HepG2 (cell line): Measurements from ENCODE around the gene CDC42EP1. TPM values are rescaled to one million over a fixed set of nuclear protein-coding genes. Genes with fewer than 3 reads are reported as not detected.

ENCODE experiments used
- KIAA2018 ChIP-seq: sonication (generic); formaldehyde crosslinking; IDR thresholded peaks from 2 replicates; pipeline ENCODE4 v1.5.0; 2020; ENCODE audit warnings: mild to moderate bottlenecking, missing genetic modification reagents, borderline replicate concordance
- NR2F1 ChIP-seq, 2 experiments: fragments of 450-650 bp in 1 of 2; formaldehyde crosslinking in 1 of 2; IDR thresholded peaks; 2 replicates each; pipeline versions ENCODE4 v1.5.0 to v1.6.1; 2016 to 2020; ENCODE audit warnings: mild to moderate bottlenecking in 1 of 2, missing compliant biosample characterization in 1 of 2, missing genetic modification reagents in 1 of 2, moderate library complexity in 1 of 2
- RARG ChIP-seq: sonication (generic); formaldehyde crosslinking; IDR thresholded peaks from 2 replicates; pipeline ENCODE4 v1.4.0; 2020; ENCODE audit warnings: low read depth, mild to moderate bottlenecking, missing genetic modification reagents
- SRSF1 ChIP-seq: fragments of 200-400 bp; formaldehyde crosslinking; optimal IDR thresholded peaks from 2 replicates; pipeline ENCODE3; 2017; ENCODE audit warnings: mild to moderate bottlenecking, low read depth, low read length, moderate library complexity
- TOE1 ChIP-seq: sonication (generic); formaldehyde crosslinking; IDR thresholded peaks from 2 replicates; pipeline ENCODE4 v1.4.0; 2020; ENCODE audit warnings: mild to moderate bottlenecking, missing genetic modification reagents
- ZNF597 ChIP-seq: sonication (generic); formaldehyde crosslinking; IDR thresholded peaks from 2 replicates; pipeline ENCODE4 v1.5.0; 2020; ENCODE audit warnings: missing genetic modification reagents
- ZNF609 ChIP-seq: sonication (generic); formaldehyde crosslinking; IDR thresholded peaks from 2 replicates; pipeline ENCODE4 v1.4.0; 2020; ENCODE audit warnings: mild to moderate bottlenecking, missing genetic modification reagents, borderline replicate concordance
- ZSCAN20 ChIP-seq: sonication (generic); formaldehyde crosslinking; IDR thresholded peaks from 2 replicates; pipeline ENCODE4 v1.4.0; 2020; ENCODE audit warnings: missing genetic modification reagents, mild to moderate bottlenecking, borderline replicate concordance
- polyA plus RNA-seq, 8 experiments: library from polyadenylated mRNA; depleted of rRNA in 3 of 8; stranded (reverse) in 7 of 8; unstranded in 1 of 8; fragments of >200 nt; fragmentation: Illumina TruSeq in 4 of 8; extraction: Trizol in 4 of 8; gene quantifications; 2 replicates each; pipeline versions ENCODE4 v1.2.1 to v1.2.3, GENCODE V29; 2011 to 2016; ENCODE audit warnings: low read depth in 4 of 8, missing spikeins in 1 of 8, mixed read lengths in 1 of 8; ENCODE audit not compliant: insufficient read depth in 1 of 8
- total RNA-seq, 5 experiments: library from RNA; depleted of rRNA; stranded (reverse); fragments of >200 nt; fragmentation: Illumina TruSeq; extraction: Trizol; gene quantifications; 2 replicates each; pipeline ENCODE4 v1.2.3, GENCODE V29; 2016; ENCODE audit warnings: low read depth in 1 of 5

Gene CDC42EP1
- total and polyA plus RNA-seq, 2 of the 13 experiments (the other 11 are each of a cell fraction or from before 2014, with no cell fraction given) = 17.1 to 29.5 TPM

- TF ChIP-seq ZNF609 (peak; percentile 59), NR2F1 (CRISPR knock-in tag; IDR thresholded peaks at IDR 0.05) (peak; percentile 59 to 64), ZNF597 (no peak), KIAA2018 (CRISPR knock-in tag) (no peak), TOE1 (CRISPR knock-in tag) (no peak; the same call in 1 of the 2 replicates), ZSCAN20 (CRISPR knock-in tag) (0 out of 2 replicates have a peak, but pooled peaks have one; percentile 66), SRSF1 (peak; percentile 95), RARG (CRISPR knock-in tag) (no peak)
These were observed 1.1 kb downstream of the CDC42EP1 start (continued) for GRCh38 chr22:37561212-37562048.
